K562 (cell line): ENCODE results near the gene PRKG1.

ENCODE experiments used
- FOXM1 ChIP-seq, 2 experiments: fragments of 450-650 bp in 1 of 2; sonication (generic) in 1 of 2; formaldehyde crosslinking in 1 of 2; IDR thresholded peaks; 2 replicates each; pipeline versions ENCODE4 v1.6.1 to v1.9.0; 2017 to 2022; ENCODE audit warnings: low read depth in 2 of 2, mild to moderate bottlenecking in 2 of 2, missing genetic modification reagents in 1 of 2, moderate library complexity in 1 of 2
- PHF21A ChIP-seq: fragments of 450-650 bp; IDR thresholded peaks from 2 replicates; pipeline ENCODE4 v1.6.1; 2017; ENCODE audit warnings: low read depth, borderline replicate concordance
- RBM39 ChIP-seq: fragments of 200-400 bp; formaldehyde crosslinking; optimal IDR thresholded peaks from 2 replicates; pipeline ENCODE3; 2018; ENCODE audit warnings: low read depth, low read length
- TAF15 ChIP-seq: fragments of 200-400 bp; formaldehyde crosslinking; IDR thresholded peaks from 2 replicates; pipeline ENCODE4 v1.6.1; 2017; ENCODE audit warnings: mild to moderate bottlenecking, low read depth, low read length, moderate library complexity
- YY1 ChIP-seq, 3 experiments: IDR thresholded peaks; 2 replicates each; pipeline ENCODE4 v1.6.1; 2011; ENCODE audit warnings: low read length in 2 of 3, mild to moderate bottlenecking in 2 of 3, moderate library complexity in 2 of 3, borderline replicate concordance in 1 of 3, control low read depth in 1 of 3, low read depth in 1 of 3; ENCODE audit not compliant: insufficient read depth in 3 of 3, insufficient replicate concordance in 2 of 3, control insufficient read depth in 1 of 3, insufficient read length in 1 of 3; ENCODE audit errors: extremely low read depth in 1 of 3

DNA sequence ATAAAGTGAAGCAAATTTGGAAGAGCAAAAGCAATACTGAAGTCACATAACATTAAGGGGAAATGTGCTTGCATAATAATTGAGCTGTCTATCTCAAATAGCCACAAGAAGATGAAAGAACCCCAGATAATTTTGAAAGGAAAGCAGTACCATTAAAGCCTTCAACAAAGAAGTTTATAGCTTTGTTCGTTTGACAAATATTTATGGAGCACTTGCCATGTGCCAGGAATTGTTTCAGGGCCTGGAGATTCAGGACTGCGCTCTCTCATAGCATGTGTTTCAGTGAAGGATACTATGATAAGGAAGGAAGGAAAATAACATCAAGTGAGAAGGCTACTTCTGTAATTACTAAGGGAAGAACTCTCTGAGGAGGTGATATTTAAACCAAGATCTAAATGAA lies 837.4 kb downstream of the PRKG1 start:
- TF ChIP-seq YY1 (IDR thresholded peaks at IDR 0.05; ENCODE audit: borderline replicate concordance in 1 of 3, control insufficient read depth in 1 of 3, extremely low read depth in 1 of 3, insufficient read depth in 3 of 3, insufficient read length in 1 of 3, insufficient replicate concordance in 2 of 3, low read depth in 1 of 3, low read length in 2 of 3) (no peak), FOXM1 (IDR thresholded peaks at IDR 0.05; ENCODE audit: low read depth) (no peak), FOXM1 (CRISPR knock-in tag; IDR thresholded peaks at IDR 0.05; ENCODE audit: low read depth) (no peak), PHF21A (no peak), TAF15 (no peak), RBM39 (no peak)
